ENCODE measurements around the gene CLDN11.

The CLDN11 gene

GRCh38 chr3:170448584-170448983 lies 29.9 kb downstream of the CLDN11 start:
- H3K4me3 ChIP-seq (ENCODE audit: low read length), result peak overlapping the region; percentile 37; the same call in 1 of the 2 replicates
- peak; percentile 41 for DNase-seq (ENCODE audit: low read depth)
- no peak for TF ChIP-seq CTCF (conservative IDR thresholded peaks at IDR 0.05; ENCODE audit: low read length)

- no peak for DNase-seq (ENCODE audit: low read depth)
- no peak overlapping the region for H3K4me3 ChIP-seq (ENCODE audit: low read length)
- TF ChIP-seq CTCF (conservative IDR thresholded peaks at IDR 0.05; ENCODE audit: low read length), result no peak
Measured at GRCh38 chr3:170450039-170450438, 31.4 kb downstream of the CLDN11 start.

DNA sequence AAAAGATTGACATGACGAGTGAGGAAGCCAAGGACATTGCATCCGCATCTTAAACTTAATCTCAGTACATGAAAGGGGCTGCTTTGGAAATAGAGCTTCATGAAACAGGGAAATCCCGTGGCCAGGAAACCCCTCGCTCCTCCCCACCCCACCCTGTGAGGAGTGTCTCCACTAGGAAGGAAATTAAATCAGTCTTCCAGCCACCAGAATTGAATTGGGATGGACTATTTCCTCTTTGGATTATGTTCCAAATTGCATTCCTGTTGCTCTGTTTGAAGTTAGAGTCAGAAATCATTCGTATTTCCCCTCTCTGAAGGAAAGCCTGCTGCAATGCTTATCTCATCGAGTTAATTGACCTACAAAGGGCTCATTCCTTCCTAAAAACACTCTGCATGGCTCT lies 35.8 kb downstream of the CLDN11 start:
- TF ChIP-seq CTCF (conservative IDR thresholded peaks at IDR 0.05; ENCODE audit: low read length), result no peak
- no peak for DNase-seq (ENCODE audit: low read depth)
- H3K4me3 ChIP-seq (ENCODE audit: low read length), result no peak overlapping the region

DNA sequence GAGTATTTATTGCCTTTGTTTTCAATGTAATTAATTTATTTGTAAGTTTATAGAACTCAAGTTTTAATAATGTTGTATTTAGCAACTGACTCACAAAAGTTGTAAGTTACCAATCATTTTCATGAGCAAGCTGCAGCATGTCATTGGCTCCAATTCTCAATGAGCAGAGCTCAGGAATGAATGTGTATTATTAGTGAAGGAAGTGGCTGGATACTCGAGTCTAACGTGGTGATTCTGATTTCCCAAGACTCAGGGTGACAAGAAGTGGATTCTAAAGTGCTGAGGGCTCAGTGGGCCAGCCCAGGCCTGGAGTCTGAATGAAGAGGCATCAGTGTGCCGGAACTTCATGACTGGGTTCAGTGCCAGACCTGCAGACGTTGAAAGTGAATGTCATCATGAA lies 39.6 kb downstream of the CLDN11 start:
- no peak for DNase-seq (ENCODE audit: low read depth)
- no peak for TF ChIP-seq CTCF (conservative IDR thresholded peaks at IDR 0.05; ENCODE audit: low read length)
- no peak overlapping the region for H3K4me3 ChIP-seq (ENCODE audit: low read length)

- no peak overlapping the region for H3K4me3 ChIP-seq (ENCODE audit: low read length)
- DNase-seq (ENCODE audit: low read depth), result no peak
- no peak for TF ChIP-seq CTCF (conservative IDR thresholded peaks at IDR 0.05; ENCODE audit: low read length)
Measured at GRCh38 chr3:170463011-170463410, 44.3 kb downstream of the CLDN11 start.

DNA sequence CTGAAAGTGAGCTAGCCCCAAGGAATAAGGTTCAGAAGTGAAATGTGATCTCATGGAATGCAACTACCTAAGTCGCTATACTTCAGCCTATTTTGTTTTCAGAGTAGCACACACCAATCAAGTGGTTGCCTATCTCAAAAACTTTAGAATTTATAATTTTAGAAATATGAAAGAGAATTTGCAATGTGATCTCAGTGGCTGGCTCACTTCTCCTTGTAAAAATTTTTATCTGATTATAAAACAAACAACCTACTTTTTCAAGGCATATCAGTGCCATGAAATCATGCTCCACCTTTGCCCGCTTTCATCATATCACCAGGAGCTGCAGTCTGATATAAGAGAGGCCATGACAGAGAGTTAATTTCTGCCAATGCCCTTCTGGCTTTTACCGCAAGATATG lies 47.3 kb downstream of the CLDN11 start:
- TF ChIP-seq CTCF (conservative IDR thresholded peaks at IDR 0.05; ENCODE audit: low read length), result no peak
- DNase-seq (ENCODE audit: low read depth), result no peak
- no peak overlapping the region for H3K4me3 ChIP-seq (ENCODE audit: low read length)

GRCh38 chr3:170467007-170467406 lies 48.3 kb downstream of the CLDN11 start:
- DNase-seq (ENCODE audit: low read depth), result no peak
- no peak overlapping the region for H3K4me3 ChIP-seq (ENCODE audit: low read length)
- TF ChIP-seq CTCF (conservative IDR thresholded peaks at IDR 0.05; ENCODE audit: low read length), result no peak
